Measurements from ENCODE around the gene PTGDR2.

Gene PTGDR2

GRCh38 chr11:60857378-60858232, 1.9 kb upstream of the PTGDR2 start:
- no peaks in the 10 kb centered on the region for H3K9me3 ChIP-seq (ENCODE audit: control extremely low read depth in 1 of 5, control insufficient read depth in 4 of 5, insufficient read depth in 2 of 5, low read depth in 1 of 5, low read length in 4 of 5)
- POLR2A ChIA-PET: no interaction called here
- WGBS (ENCODE audit: insufficient coverage): 70% methylated on average over 4 of the region's 5 CpGs
- no peaks in the 10 kb centered on the region for H3K27me3 ChIP-seq (replicated peaks in 2 of 5; ENCODE audit: control insufficient read depth in 4 of 5, insufficient read depth in 5 of 5, low read length in 4 of 5)
- CTCF ChIA-PET: interaction anchor here (0.6 to 1.8 kb wide), 5 partner anchors 24 to 32 kb away, joined by 3 to 9 read pairs (median 4); no protein-coding TSS in a partner anchor
- H3K4me3 ChIP-seq (ENCODE audit: control insufficient read depth in 1 of 7, extremely low read depth in 1 of 7, insufficient read depth in 4 of 7, low read depth in 2 of 7, low read length in 6 of 7): no peak overlapping the region
- peaks cover 0 to 8% (median 3%) of the 10 kb centered on the region in 4 experiments for H3K36me3 ChIP-seq (ENCODE audit: control insufficient read depth in 4 of 4, insufficient read depth in 4 of 4, low read length in 3 of 4)
- no peak for DNase-seq
- H3K27ac ChIP-seq (ENCODE audit: insufficient read depth in 1 of 2, low read depth in 1 of 2, low read length in 2 of 2, poor library complexity in 1 of 2, severe bottlenecking in 2 of 2): no peak overlapping the region
- peaks cover 8 to 58% (median 53%) of the 10 kb centered on the region in 4 experiments for H3K4me1 ChIP-seq (ENCODE audit: control extremely low read depth in 1 of 4, control insufficient read depth in 4 of 4, insufficient read depth in 4 of 4, low read length in 3 of 4)

DNA sequence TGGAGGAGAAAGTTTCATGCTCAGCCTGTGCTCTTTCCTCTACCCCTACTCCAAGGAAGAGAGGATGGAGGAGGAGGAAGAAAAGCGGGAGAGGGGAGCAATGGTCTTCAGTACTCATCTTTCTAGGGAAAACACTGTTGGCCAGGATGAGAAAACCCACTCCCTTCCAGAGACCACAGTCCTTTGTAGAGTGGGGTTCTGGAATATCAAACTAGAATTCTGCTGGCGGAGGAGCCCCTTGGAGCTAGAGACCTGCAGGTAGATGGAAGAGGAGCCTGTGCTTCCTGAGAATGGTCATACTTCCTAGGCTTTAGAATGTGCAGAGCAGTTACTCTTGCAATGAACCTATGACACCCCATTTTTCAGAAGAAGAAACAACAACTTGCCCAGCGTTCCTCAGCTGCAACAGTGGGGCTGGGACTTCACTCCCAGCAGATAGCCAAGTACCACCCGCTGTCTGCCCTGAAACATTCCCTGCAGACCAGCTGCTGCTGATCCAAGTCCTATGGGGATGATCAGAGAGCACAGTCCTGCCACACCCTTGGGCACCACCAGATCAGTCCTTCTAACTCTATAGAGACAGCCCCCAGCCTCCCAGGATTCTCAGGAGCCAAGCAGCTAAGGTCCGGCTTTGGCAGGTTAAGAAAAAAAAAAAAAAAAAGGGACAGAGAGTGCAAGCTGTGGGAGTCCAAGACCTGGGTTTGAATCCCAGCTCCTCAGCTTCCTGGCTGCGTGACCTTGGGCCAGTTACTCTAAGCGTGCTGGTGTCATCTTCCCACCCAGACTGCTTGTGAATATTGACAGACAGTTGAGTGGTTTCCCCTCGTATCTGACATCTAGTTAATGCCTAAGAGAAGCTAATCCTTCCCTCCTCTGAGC, 664 bp downstream of the PTGDR2 start:
- H3K27ac ChIP-seq (ENCODE audit: insufficient read depth in 1 of 2, low read depth in 1 of 2, low read length in 2 of 2, poor library complexity in 1 of 2, severe bottlenecking in 2 of 2): peak overlapping the region in 1 of 2 experiments; percentile 43
- DNase-seq: no peak
- peaks cover 0 to 31% (median 21%) of the 10 kb centered on the region in 4 experiments for H3K36me3 ChIP-seq (ENCODE audit: control insufficient read depth in 4 of 4, insufficient read depth in 4 of 4, low read length in 3 of 4)
- WGBS (ENCODE audit: insufficient coverage): 65% methylated on average over 6 of the region's 8 CpGs
- CTCF ChIA-PET: interaction anchor here (0.6 to 1.7 kb wide), 12 partner anchors 9 to 66 kb away, joined by 3 to 11 read pairs (median 4); no protein-coding TSS in a partner anchor
- H3K4me1 ChIP-seq (ENCODE audit: control extremely low read depth in 1 of 4, control insufficient read depth in 4 of 4, insufficient read depth in 4 of 4, low read length in 3 of 4): peaks cover 6 to 53% (median 49%) of the 10 kb centered on the region in 4 experiments
- H3K4me3 ChIP-seq (ENCODE audit: control insufficient read depth in 1 of 7, extremely low read depth in 1 of 7, insufficient read depth in 4 of 7, low read depth in 2 of 7, low read length in 6 of 7): peak overlapping the region in 5 of 7 experiments; percentile 17 to 44 (median 38)
- H3K9me3 ChIP-seq (ENCODE audit: control extremely low read depth in 1 of 5, control insufficient read depth in 4 of 5, insufficient read depth in 2 of 5, low read depth in 1 of 5, low read length in 4 of 5): no peaks in the 10 kb centered on the region
- H3K27me3 ChIP-seq (replicated peaks in 2 of 5; ENCODE audit: control insufficient read depth in 4 of 5, insufficient read depth in 5 of 5, low read length in 4 of 5): no peaks in the 10 kb centered on the region
- POLR2A ChIA-PET: interaction anchor here (0.6 kb wide), 1 partner anchor 44 kb away, joined by 3 read pairs; no protein-coding TSS in a partner anchor

DNA sequence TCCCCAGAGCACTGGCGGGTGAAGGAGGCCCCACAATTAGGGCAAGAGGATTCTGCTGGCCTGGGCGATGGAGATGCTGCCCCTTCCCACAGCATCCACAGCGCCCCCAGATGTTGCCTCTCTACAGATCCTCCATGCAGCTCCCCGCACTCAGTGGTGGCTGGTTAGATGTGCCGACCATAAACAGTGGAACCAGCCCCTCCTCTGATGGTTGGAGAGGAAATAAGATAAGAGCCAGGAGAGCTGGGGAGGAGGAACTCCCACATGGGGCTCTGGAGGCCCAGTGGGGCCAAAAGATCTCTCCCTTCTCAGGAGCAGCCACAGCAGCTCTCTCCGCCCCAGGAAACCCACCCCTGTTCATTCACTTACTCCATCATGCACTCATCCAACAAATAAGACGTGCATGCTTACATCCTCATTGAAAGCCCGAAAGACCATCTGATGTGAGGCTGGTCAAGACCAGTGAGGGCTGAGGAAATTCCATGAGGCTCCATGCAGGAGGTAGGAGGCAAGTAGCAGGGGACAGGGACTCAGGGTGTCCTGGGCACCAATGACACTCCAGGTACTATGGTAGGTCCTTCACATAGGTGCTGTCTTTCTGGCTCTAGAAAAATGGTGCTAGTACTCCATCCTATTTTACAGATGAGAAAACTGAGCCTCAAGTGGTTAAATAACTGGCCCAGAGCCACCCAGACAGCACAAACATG, 1.5 kb downstream of the PTGDR2 start:
- peak in 2 of 3 donors; percentile 58 to 66 for DNase-seq
- Histone ChIP-seq H3K36me3 (ENCODE audit: control insufficient read depth in 4 of 4, insufficient read depth in 4 of 4, low read length in 3 of 4) (peaks cover 4 to 39% (median 26%) of the 10 kb centered on the region in 4 experiments), H3K9me3 (ENCODE audit: control extremely low read depth in 1 of 5, control insufficient read depth in 4 of 5, insufficient read depth in 2 of 5, low read depth in 1 of 5, low read length in 4 of 5) (no peaks in the 10 kb centered on the region), H3K27me3 (replicated peaks in 2 of 5; ENCODE audit: control insufficient read depth in 4 of 5, insufficient read depth in 5 of 5, low read length in 4 of 5) (no peaks in the 10 kb centered on the region), H3K4me3 (ENCODE audit: control insufficient read depth in 1 of 7, extremely low read depth in 1 of 7, insufficient read depth in 4 of 7, low read depth in 2 of 7, low read length in 6 of 7) (peak overlapping the region in 5 of 7 experiments; percentile 1 to 66 (median 41)), H3K4me1 (ENCODE audit: control extremely low read depth in 1 of 4, control insufficient read depth in 4 of 4, insufficient read depth in 4 of 4, low read length in 3 of 4) (peaks cover 5 to 49% (median 46%) of the 10 kb centered on the region in 4 experiments), H3K27ac (ENCODE audit: insufficient read depth in 1 of 2, low read depth in 1 of 2, low read length in 2 of 2, poor library complexity in 1 of 2, severe bottlenecking in 2 of 2) (peak overlapping the region in 1 of 2 experiments; percentile 46)
- WGBS (ENCODE audit: insufficient coverage): 4% methylated on average over 3 of the region's 8 CpGs
- ChIA-PET CTCF (interaction anchor here (0.6 to 1.7 kb wide), 8 partner anchors 11 to 67 kb away, joined by 3 to 4 read pairs (median 3); no protein-coding TSS in a partner anchor), POLR2A (interaction anchor here (1.2 kb wide), 1 partner anchor 16 kb away, joined by 3 read pairs; no protein-coding TSS in a partner anchor)

DNA sequence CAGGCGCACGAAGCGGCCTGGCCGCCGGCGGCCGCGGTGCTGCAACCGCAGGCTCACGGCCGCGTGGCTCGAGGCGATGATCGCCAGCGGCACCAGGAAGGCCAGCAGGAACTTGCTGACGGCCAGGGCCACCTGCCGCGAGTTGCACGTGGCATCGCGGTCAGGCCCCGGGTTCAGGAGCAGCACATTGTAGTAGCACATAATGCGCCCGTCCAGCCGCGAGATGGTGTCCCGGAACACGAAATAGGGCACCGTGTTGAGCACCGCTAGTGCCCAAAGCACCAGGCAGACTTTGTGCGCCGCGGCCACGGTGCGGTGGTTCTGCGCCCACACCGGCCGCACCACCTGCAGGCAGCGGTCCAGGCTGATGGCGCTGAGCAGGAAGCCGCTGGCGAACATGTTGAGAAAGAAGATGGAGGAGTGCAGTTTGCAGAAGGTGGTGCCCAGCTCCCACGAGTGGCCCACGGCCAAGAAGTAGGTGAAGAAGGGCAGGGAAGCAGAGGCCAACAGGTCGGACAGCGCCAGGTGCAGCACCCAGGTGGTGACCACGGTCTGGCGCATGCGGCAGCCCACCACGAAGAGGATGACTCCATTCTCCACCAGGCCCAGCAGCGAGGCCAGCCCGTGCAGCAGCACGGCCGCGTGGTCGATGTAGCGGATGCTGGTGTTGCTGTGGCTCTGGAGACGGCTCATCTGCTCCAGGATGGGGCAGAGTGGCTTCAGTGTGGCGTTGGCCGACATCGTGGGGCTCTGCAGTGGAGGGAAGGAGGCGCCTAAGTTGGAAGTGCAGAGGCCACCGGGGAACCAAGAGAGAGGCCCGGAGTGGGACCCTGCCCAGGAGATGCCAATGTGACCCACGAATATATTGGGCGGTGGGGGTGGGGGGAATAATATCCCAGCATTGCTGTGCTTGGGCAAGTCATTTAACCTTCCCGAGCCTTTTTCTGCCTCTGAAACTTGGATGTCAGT, 2.5 kb downstream of the PTGDR2 start:
- peaks cover 4 to 49% (median 32%) of the 10 kb centered on the region in 4 experiments for H3K36me3 ChIP-seq (ENCODE audit: control insufficient read depth in 4 of 4, insufficient read depth in 4 of 4, low read length in 3 of 4)
- H3K27ac ChIP-seq (ENCODE audit: insufficient read depth in 1 of 2, low read depth in 1 of 2, low read length in 2 of 2, poor library complexity in 1 of 2, severe bottlenecking in 2 of 2): peak overlapping the region in 1 of 2 experiments; percentile 46
- peak overlapping the region in 1 of 7 experiments; percentile 41 for H3K4me3 ChIP-seq (ENCODE audit: control insufficient read depth in 1 of 7, extremely low read depth in 1 of 7, insufficient read depth in 4 of 7, low read depth in 2 of 7, low read length in 6 of 7)
- WGBS (ENCODE audit: insufficient coverage): 92% methylated on average over 56 of the region's 68 CpGs
- peaks cover 5 to 48% (median 46%) of the 10 kb centered on the region in 4 experiments for H3K4me1 ChIP-seq (ENCODE audit: control extremely low read depth in 1 of 4, control insufficient read depth in 4 of 4, insufficient read depth in 4 of 4, low read length in 3 of 4)
- DNase-seq: no peak
- POLR2A ChIA-PET: interaction anchor here (1.2 kb wide), 1 partner anchor 17 kb away, joined by 3 read pairs; no protein-coding TSS in a partner anchor
- CTCF ChIA-PET: interaction anchor here (0.7 to 1.4 kb wide), 4 partner anchors 21 to 52 kb away, joined by 3 read pairs; no protein-coding TSS in a partner anchor
- no peaks in the 10 kb centered on the region for H3K27me3 ChIP-seq (replicated peaks in 2 of 5; ENCODE audit: control insufficient read depth in 4 of 5, insufficient read depth in 5 of 5, low read length in 4 of 5)
- no peaks in the 10 kb centered on the region for H3K9me3 ChIP-seq (ENCODE audit: control extremely low read depth in 1 of 5, control insufficient read depth in 4 of 5, insufficient read depth in 2 of 5, low read depth in 1 of 5, low read length in 4 of 5)

- peak overlapping the region in 1 of 2 experiments; percentile 14 for H3K27ac ChIP-seq (ENCODE audit: insufficient read depth in 1 of 2, low read depth in 1 of 2, low read length in 2 of 2, poor library complexity in 1 of 2, severe bottlenecking in 2 of 2)
- no peak for DNase-seq
- H3K27me3 ChIP-seq (replicated peaks in 2 of 5; ENCODE audit: control insufficient read depth in 4 of 5, insufficient read depth in 5 of 5, low read length in 4 of 5): no peaks in the 10 kb centered on the region
- no peak overlapping the region for H3K4me3 ChIP-seq (ENCODE audit: control insufficient read depth in 1 of 7, extremely low read depth in 1 of 7, insufficient read depth in 4 of 7, low read depth in 2 of 7, low read length in 6 of 7)
- POLR2A ChIA-PET: no interaction called here
- H3K9me3 ChIP-seq (ENCODE audit: control extremely low read depth in 1 of 5, control insufficient read depth in 4 of 5, insufficient read depth in 2 of 5, low read depth in 1 of 5, low read length in 4 of 5): no peaks in the 10 kb centered on the region
- peaks cover 5 to 49% (median 43%) of the 10 kb centered on the region in 4 experiments for H3K4me1 ChIP-seq (ENCODE audit: control extremely low read depth in 1 of 4, control insufficient read depth in 4 of 4, insufficient read depth in 4 of 4, low read length in 3 of 4)
- peaks cover 4 to 59% (median 38%) of the 10 kb centered on the region in 4 experiments for H3K36me3 ChIP-seq (ENCODE audit: control insufficient read depth in 4 of 4, insufficient read depth in 4 of 4, low read length in 3 of 4)
- CTCF ChIA-PET: interaction anchor here (2.5 kb wide), 1 partner anchor 19 kb away, joined by 12 read pairs; no protein-coding TSS in a partner anchor
- 96% methylated on average over 73 of the region's 78 CpGs for WGBS (ENCODE audit: insufficient coverage)
Measured at GRCh38 chr11:60852117-60852981, 3.4 kb downstream of the PTGDR2 start.
